GM13976 (cell line): ENCODE measurements around the gene ZGRF1.
"Not testable (repeated sequence)": the region's sequence is repeated elsewhere in the genome, so short reads cannot be mapped to it uniquely, and the experiment has no call there.

ENCODE experiments used
- DNase-seq: peaks from one replicate; pipeline ENCODE4 v3.0.0; 2012; ENCODE audit warnings: low spot score
- in situ Hi-C: fragments of 300-500 bp; cut with MboI; formaldehyde crosslinking; loops from one replicate; pipeline ENCODE4 v1.12.0; 2022; ENCODE audit warnings: low sequenced_read_pairs, mixed read lengths, inconsistent platforms; ENCODE audit not compliant: unreplicated experiment
- TF ChIP-seq, protein P1 (sequence below): IDR thresholded peaks from 2 replicates; pipeline ENCODE4 v1.5.1; 2012; ENCODE audit warnings: borderline replicate concordance, mild to moderate bottlenecking; ENCODE audit not compliant: insufficient read depth; ENCODE audit errors: extremely low read depth, missing control alignments, control extremely low read depth

The ZGRF1 gene

DNA sequence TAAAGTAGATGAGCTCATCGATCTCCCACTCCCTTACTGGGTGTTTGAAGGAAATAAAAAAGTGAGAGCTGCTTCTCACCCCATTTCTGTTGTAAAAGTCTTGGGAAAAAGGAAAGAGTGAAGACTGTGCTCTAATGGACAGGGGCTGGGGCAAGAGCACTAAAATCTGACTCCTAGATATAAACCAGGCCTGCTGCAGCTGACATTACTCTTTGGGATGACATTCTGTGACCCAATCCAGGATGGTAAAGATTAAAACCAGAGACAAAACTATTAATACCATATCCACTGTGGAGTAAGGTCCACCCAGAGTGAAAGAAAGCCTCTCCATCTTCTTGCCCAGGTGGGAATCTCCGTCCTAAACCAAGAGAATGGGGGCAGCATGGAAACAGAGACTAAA, 100.6 kb downstream of the ZGRF1 start:
- TF ChIP-seq, protein P1, sequence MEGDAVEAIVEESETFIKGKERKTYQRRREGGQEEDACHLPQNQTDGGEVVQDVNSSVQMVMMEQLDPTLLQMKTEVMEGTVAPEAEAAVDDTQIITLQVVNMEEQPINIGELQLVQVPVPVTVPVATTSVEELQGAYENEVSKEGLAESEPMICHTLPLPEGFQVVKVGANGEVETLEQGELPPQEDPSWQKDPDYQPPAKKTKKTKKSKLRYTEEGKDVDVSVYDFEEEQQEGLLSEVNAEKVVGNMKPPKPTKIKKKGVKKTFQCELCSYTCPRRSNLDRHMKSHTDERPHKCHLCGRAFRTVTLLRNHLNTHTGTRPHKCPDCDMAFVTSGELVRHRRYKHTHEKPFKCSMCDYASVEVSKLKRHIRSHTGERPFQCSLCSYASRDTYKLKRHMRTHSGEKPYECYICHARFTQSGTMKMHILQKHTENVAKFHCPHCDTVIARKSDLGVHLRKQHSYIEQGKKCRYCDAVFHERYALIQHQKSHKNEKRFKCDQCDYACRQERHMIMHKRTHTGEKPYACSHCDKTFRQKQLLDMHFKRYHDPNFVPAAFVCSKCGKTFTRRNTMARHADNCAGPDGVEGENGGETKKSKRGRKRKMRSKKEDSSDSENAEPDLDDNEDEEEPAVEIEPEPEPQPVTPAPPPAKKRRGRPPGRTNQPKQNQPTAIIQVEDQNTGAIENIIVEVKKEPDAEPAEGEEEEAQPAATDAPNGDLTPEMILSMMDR: no peak
- in situ Hi-C loops: no loop called here

DNA sequence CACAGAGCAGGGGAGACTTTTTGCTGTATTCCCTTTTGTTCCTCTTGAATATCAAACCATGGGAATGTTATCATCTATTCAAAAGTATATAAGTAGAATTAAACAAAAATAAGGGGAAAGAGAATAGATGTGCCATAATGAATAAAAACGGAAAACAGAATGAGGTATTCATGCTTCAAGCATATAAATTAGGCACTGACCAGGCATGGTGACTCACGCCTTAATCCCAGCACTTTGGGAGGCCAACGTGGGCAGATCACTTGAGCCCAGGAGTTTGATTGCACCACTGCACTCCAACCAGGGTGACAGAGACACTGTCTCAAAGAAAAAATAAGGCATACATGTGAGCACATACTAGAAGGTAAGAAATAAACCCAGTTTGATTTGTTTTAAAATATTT, 104.4 kb downstream of the ZGRF1 start:
- DNase-seq: no peak
- in situ Hi-C loops: no loop called here
- TF ChIP-seq, protein P1: no peak

More for the DNA sequence above, 100.6 kb downstream of the ZGRF1 start:
- no peak for DNase-seq

DNA sequence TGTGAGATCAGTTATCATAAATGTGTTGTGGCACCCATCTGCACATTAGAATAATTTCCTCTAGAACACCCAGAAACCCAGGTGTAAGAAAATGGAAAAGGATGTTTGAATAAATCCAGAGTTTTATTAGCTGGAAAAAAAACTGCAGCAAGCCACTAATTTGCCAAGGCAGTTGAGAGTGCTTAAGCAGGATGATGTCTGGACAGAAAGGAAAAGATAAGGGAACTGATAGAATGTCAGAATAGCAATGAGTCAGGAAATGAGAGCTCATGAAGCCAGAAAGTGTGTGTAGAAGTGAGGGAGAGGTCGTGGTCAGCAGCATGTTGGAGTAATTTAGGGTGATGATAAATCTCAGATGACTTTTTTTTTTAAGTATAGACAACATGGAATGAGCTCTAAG, 105.6 kb downstream of the ZGRF1 start:
- TF ChIP-seq, protein P1: no peak
- no peak for DNase-seq
- in situ Hi-C loops: no loop called here

DNA sequence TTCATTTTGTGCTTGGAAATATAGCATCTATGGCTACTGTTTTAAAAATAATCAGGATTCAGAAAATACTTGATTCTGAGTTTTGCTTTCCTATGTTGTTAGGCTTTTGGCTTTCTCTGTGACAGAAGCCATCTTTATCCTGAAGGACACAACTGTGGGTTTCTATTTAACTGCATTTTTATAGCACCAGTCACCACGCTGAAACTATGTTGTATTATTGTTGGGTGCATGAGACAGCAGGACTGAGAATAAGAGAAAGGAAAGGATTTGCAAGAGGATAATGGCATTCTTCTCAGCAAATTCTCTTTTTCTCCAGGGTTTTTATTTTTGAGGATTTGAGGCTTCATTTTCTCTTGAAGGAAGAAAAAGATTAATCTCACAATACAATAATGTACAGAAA, 110.6 kb downstream of the ZGRF1 start:
- DNase-seq: no peak
- TF ChIP-seq, protein P1: no peak
- in situ Hi-C loops: loop anchor here (10.0 kb wide), 2 partner anchors 201 to 421 kb away; no protein-coding TSS in a partner anchor

DNA sequence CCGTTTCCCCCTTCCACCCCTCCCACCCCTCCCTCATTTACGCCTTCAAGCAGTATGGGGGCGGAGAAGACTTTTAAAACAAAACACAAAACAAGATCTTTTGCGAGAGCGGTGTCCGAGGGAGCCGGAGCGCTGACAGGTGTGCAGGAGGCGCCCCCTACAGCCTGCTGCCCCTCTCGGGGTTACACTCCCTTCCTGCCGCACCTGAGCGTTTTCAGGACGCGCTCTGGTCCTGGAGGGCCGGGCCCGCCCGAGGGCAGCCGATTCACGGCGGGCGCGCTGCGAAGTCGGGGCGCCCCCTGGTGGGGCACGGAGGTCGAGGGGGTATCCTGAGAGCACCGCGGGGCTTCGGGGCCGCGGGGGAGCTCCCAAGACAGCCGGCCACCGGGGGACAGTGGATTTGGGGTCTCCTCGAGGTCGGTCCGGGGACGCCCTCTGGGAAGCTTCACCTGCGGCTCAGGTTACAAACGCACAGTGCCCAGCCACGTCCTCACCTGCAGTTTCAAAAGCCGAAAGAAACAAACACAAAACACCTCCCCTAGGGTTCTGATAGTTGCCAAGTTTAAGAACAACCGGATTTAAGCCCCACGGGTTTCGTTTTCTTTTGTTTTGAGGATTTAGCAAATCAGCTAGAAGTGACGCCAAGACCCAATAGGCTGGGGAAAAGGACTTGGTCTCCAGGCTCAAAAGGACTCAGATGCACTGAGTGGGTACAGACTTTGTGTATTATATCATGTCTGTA, 112.8 kb downstream of the ZGRF1 start:
- in situ Hi-C loops: loop anchor here (10.0 kb wide), 2 partner anchors 199 to 419 kb away; no protein-coding TSS in a partner anchor

DNA sequence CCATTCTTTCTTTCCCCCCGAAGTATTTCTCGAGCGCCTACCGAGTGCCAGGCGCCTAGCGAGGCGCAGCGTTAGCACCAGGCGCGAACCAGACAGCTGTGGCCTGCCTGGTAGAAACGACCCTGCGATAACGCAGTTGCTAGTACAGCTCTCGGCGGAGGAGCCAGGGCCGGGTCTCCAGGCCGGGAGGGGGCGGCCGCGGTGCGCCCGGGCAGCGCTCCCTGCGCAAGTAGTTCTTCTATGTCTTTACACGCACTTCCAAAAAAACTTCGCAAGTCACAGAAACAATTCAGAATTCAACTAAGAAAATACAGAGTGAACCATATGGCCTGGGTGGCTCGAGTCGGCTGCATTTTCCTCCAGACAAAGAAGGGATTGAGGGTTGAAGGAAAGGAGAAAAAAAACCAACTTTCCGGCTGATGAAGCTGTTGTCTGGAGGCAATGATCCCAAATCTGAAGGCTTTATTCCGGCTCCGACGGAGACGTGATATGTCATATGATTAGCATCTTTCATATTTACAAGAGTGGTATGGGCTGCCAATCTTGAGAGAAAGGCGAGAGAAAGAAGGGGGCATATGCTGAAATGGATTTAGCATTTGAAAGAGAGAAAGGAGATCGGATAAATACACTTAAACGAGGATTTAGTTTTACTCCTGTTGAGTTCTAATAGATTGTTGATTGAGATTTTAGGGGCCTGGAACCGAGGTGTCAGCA, 113.5 kb downstream of the ZGRF1 start:
- TF ChIP-seq, protein P1: peak; percentile 47
- in situ Hi-C loops: loop anchor here (10.0 kb wide), 2 partner anchors 198 to 418 kb away; no protein-coding TSS in a partner anchor
- DNase-seq: peak; percentile 68

More for the DNA sequence above, 112.8 kb downstream of the ZGRF1 start:
- DNase-seq: peak; percentile 89
- TF ChIP-seq, protein P1: peak; percentile 82

DNA sequence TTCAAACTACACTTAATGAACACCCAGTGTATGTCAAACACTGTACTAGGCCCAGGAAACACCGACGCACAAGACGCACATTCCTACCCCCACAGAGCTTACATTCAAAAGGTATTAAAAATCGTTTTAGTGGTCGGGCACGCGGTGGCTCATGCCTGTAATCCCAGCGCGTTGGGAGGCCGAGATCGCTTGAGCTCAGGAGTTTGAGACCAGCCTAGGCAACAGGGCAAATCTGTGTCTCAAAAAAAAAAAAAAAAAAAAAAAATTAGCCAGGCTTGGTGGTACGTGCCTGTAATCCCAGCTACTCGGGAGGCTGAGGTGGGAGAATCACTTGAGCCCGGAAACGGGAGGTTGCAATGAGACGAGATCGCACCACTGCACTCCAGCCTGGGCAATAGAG, 114.3 kb downstream of the ZGRF1 start:
- DNase-seq: not testable (repeated sequence)
- in situ Hi-C loops: loop anchor here (10.0 kb wide), 2 partner anchors 198 to 418 kb away; no protein-coding TSS in a partner anchor
